Measurements from ENCODE around the gene PET117.
"Not testable (repeated sequence)": the region's sequence is repeated elsewhere in the genome, so short reads cannot be mapped to it uniquely, and the experiment has no call there.

PET117 gene

DNA sequence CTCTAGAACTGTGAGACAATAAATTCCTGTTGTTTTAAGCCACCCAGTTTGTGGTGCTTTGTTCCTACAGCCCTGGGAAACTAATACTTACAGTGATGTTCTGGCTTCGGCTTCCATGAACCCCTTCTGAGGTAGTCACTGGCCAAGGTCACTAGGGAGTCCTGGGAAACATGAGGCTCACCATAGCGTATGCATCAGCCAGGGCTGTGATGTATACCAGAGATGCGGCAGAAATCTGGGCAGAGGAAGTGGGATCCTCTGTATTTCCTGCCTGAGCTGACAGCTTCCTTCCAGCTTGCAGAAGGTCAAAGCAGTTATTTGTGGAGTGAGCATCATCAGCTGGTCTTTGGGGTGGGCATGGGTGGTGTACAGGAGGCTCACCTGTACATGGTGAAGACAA, 27.9 kb downstream of the PET117 start:
- no peak for DNase-seq

DNA sequence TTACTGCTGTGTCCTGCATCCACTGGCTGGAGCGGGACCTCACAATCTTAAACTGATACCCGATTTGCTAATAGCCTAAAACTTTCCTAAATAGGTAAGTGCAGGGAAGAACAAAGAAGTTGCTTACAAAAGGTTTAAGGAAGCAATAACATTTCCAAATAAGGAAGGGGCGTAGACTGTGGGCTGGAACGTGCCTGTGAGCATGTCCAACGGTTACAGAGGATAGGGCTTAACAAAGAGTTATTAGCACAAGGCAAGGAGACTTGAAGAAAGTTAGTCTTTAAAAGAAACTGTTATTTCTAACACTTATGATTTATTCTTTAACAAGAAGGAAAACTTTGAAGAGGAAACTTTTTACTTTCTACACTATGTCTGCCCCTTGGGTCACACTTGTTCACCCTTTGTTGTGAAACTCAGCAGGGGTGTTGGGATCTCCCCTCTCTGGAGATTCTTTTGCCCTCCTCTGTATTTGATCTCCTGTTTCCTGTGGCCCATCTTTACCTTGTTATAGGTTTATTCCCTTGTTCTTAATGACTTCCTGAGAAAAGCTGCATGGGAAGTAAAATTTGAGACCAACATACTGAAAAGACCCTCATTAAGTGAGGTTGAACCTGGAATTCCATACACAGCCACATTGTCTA, 28.7 kb downstream of the PET117 start:
- no peak for DNase-seq

DNA sequence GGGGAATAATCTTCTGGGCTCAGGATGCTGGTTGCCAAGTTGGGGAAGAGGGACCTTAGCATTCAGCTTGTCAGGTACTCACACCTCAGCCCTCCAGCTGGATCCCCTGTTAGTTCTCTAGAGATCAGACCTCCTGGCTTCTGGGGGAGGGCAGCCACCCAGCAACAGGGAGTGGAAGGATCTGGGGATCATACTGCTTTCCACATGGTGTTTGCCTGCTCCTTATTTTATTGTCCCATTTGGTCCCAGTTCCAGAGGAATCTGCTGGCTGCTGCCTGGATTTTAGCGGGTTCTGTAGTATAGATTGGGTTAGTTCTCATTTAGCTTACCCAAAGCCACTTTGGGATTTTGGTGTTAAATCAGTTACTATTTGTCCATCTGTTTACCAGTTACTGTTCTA, 29.3 kb downstream of the PET117 start:
- DNase-seq: no peak

DNA sequence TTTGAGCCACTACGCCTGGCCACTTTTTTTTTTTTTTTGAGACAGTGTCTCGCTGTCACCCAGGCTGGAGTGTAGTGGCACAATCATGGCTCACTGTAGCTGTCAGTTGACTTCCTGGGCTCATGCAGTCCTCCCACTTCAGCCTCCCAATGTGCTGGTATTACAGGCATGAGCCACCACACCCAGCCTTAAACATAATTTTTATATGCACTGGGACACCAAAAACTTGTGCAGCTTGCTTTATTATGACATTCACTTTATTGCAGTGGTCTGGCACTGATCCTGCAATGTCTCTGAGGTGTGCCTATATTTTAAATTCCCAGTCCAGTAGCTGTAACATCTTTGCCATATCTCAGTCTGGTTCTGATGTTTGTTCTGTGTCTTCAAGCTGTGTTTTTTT, 34.7 kb downstream of the PET117 start:
- no peak for DNase-seq

DNA sequence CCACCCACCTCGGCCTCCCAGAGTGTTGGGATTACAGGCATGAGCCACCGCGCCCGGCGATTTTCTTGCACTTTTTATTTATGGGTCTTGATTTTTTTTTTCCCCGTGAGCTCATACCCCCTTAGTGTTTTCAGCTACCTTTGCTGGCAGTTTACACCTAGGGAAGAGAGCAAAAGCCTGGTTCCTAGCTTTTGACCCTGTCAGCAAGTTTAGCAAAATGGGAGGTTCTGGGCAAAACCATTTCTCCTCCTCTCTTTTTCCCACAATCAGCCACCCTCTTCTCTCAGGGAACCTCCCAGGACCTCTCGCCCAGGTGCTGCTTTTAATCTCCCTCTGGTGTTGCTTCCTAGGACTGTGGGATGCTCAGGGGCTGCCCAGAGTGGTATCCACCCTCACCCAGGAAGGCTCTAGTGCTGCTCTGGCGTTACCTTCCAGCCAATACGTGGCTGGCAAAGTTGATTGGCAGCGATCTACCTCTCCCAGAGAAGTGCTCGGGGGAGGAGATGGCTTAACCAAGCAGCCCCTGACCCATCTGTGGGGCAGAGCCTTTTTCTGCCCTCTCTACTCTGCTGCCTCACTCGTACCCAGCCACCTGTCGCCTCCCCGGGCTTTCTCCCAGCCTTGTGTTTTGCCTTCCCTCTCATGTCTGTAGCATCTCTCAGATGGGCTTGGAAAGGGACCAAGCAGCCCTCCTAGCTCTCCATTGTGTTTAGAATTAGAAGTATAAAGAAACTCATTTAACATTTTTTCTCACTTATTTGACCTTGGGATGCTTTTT, 37.4 kb downstream of the PET117 start:
- DNase-seq: no peak

DNA sequence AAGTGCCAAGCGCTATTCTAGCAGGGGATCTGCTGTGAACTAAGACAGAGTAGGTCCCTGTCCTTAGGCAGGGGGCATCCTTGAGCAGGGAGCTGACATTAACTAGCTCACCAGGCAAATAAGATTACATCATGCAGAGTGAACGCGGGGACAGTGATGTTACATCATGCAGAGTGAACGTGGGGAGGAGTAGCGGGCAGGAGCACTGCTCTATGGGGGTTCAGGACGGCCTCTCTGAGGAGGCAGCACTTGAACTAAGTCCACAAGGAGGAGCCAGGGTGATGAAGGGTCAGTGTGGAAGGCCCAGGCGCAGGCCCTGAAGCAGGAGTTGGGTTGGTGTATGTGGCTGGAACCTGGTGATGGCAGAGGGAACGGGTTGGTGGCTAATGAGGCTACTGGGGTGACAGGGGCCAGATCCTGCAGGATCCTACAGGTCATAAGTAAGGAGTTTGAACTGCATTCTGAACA, 38.7 kb downstream of the PET117 start:
- DNase-seq: no peak

DNA sequence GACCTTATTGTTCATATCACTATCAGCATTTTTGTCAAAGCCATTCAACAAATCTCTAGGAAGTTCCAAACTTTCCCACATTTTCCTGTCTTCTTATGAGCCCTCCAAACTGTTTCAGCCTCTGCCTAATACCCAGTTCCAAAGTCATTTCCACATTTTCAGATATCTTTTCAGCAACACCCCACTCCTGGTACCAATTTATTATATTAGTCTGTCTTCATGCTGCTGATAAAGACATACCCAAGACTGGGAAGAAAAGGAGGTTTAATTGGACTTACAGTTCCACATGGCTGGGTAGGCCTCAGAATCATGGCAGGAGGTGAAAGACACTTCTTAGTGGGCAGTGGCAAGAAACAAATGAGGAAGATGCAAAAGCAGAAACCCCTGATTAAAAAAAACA, 42.7 kb downstream of the PET117 start:
- DNase-seq: not testable (repeated sequence)

DNA sequence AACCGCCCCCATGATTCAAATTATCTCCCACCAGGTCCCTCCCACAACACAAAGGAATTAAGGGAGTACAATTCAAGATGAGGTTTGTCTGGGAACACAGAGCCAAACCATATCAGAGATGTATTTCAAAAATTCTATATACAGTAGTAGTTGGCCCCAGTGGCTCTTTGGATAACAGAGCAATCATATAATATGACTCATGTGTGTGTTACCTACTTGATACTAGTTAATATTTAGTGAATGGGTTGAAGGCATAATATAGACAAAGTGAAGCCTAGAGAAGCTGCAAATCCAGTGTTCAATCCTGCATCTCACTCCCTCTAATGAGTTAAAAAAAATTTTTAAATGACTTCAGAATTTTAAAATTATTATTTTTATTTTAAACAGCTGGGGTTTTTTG, 43.2 kb downstream of the PET117 start:
- no peak for DNase-seq

DNA sequence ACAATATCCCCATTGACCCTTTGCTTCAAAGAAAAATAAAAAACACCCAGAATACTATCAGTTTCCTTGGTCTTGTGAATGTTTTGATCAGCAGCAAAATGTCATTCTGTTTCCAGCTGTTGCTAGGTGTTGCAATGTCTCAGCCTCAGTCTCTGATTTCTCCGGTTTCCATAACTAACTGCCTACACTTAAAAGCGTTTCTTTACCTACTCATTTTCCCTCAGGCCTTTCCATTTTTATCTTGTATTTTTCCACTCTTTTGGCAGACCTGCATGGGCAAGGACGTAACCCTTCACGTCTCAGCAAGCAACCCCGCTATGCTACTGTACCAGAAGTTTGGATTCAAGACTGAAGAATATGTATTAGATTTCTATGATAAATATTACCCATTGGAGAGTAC, 49.4 kb downstream of the PET117 start:
- no peak for DNase-seq

DNA sequence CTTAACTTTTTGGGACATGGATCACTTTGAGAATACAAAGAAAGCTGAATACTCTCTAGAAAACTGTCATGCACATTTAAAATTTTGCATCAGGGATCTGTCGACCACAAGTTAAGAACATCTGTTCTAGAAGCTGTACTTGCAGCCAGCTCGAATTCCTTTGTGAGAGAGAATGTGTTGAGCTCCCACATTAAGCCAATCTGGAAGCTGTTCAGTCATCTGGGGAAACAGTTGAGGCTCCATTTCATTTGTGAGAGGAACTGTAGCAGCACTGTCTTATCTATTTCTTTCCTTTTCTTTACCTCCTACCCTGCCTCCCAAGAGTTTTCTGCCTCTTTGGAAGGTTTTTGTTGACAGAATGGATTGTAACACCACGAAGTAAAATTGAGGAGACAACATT, 50.8 kb downstream of the PET117 start:
- no peak for DNase-seq

DNA sequence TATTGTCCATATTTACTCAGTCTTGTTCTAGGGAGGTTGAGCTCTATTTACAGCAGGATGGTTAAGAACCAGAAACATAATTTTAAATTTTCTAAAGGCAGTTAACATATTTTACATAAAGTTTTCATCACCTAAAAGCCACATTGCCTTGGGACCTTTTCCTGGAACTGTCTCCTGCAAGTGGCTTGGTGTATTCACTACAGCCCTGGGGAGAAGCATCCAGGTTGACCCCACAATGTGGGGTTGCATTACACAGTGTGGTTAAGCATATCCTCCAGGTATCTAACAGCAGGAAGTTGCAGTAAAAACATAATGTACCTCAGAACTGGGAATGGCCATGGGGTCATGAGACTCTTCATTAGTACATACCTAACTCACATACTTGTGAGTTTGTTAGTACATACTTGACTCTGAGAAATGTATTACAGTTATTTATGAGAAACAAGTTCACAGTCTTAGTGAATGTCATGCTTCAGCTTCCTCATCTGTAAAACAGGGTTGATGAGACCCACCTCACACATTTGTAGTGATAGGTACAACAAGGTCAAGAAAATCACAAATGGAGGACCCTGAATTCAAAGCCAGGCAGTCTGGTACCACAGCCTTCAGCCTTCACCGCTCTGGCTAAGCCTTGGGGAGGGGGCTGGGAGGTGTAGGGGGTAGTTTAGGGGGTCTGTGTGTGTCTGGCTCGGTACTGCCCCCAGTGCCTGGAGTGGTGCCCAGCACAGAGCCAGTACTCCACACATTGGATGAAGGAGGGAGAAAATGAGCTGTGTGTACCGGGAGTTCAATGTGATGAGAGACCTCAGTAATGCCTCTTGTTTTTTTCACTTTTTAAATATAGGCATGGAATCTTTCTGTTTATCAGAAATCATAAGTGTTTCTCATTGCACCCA, 52.9 kb downstream of the PET117 start:
- DNase-seq: no peak

DNA sequence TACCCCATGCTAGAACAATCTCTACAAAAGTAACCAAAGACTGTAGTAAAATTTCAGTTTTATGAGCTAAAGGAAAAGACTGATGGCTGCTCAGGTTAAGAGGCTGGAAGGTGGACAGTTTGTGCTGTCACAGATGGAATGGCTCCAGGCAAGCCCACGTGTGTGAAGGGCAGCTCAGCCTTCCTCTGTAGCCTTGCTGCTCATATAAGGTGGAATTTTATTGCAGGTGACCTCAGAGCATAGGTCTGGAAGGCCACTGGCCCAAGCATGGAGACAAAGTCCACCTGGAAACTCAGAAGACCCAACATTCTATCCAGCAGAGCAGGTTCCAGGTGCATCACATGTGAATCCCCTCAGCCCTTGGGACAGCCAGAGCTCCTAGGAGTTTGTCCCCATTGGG, 53.6 kb downstream of the PET117 start:
- no peak for DNase-seq

Data from CD4-positive, alpha-beta T cell treated with Interferon alpha-2 for 1 hour (primary cell).